Activated naive CD4-positive, alpha-beta T cell treated with anti-CD3 and anti-CD28 coated beads, Interleukin-2, amount 50 U/mL, for 24 hours (primary cell): ENCODE measurements around the gene NBEAL2.

Experiments
- H3K27ac Mint-ChIP-seq: one replicate; pipeline ENCODE4 v1.8.0; 2021; ENCODE audit warnings: mild to moderate bottlenecking, mixed read lengths
- H3K27me3 Mint-ChIP-seq: one replicate; pipeline ENCODE4 v1.8.0; 2021; ENCODE audit warnings: mixed read lengths
- H3K36me3 Mint-ChIP-seq: one replicate; pipeline ENCODE4 v1.8.0; 2021; ENCODE audit warnings: mixed read lengths
- H3K4me1 Mint-ChIP-seq: one replicate; pipeline ENCODE4 v1.8.0; 2021; ENCODE audit warnings: mixed read lengths
- H3K4me3 Mint-ChIP-seq: one replicate; pipeline ENCODE4 v1.8.0; 2021; ENCODE audit warnings: mild to moderate bottlenecking, mixed read lengths
- H3K9me3 Mint-ChIP-seq: one replicate; pipeline ENCODE4 v1.8.0; 2021; ENCODE audit warnings: mixed read lengths

NBEAL2 gene

GRCh38 chr3:46939578-46940445, 39.7 kb upstream of the NBEAL2 start:
- Mint-ChIP-seq H3K27me3 (no peaks in the 10 kb centered on the region), H3K4me1 (peaks cover 61% of the 10 kb centered on the region), H3K9me3 (no peaks in the 10 kb centered on the region), H3K4me3 (no peak overlapping the region), H3K27ac (peak overlapping the region; percentile 30), H3K36me3 (peaks cover 7% of the 10 kb centered on the region)

GRCh38 chr3:46942076-46942475, 37.4 kb upstream of the NBEAL2 start:
- H3K27me3 Mint-ChIP-seq: no peaks in the 10 kb centered on the region
- H3K36me3 Mint-ChIP-seq: peaks cover 10% of the 10 kb centered on the region
- H3K4me1 Mint-ChIP-seq: peaks cover 67% of the 10 kb centered on the region
- H3K27ac Mint-ChIP-seq: no peak overlapping the region
- no peak overlapping the region for H3K4me3 Mint-ChIP-seq
- H3K9me3 Mint-ChIP-seq: no peaks in the 10 kb centered on the region

- Mint-ChIP-seq H3K27ac (peak overlapping the region; percentile 19), H3K27me3 (no peaks in the 10 kb centered on the region), H3K9me3 (no peaks in the 10 kb centered on the region), H3K36me3 (peaks cover 10% of the 10 kb centered on the region), H3K4me3 (peak overlapping the region; percentile 13), H3K4me1 (peaks cover 72% of the 10 kb centered on the region)
Measured at GRCh38 chr3:46942481-46943236, 36.8 kb upstream of the NBEAL2 start.

GRCh38 chr3:46943237-46944187, 36.0 kb upstream of the NBEAL2 start:
- Mint-ChIP-seq H3K4me1 (peaks cover 81% of the 10 kb centered on the region), H3K27me3 (no peaks in the 10 kb centered on the region), H3K9me3 (no peaks in the 10 kb centered on the region), H3K36me3 (peaks cover 11% of the 10 kb centered on the region), H3K27ac (no peak overlapping the region), H3K4me3 (no peak overlapping the region)

GRCh38 chr3:46944191-46944590, 35.3 kb upstream of the NBEAL2 start:
- H3K36me3 Mint-ChIP-seq: peaks cover 7% of the 10 kb centered on the region
- peaks cover 82% of the 10 kb centered on the region for H3K4me1 Mint-ChIP-seq
- H3K9me3 Mint-ChIP-seq: no peaks in the 10 kb centered on the region
- no peaks in the 10 kb centered on the region for H3K27me3 Mint-ChIP-seq
- H3K27ac Mint-ChIP-seq: peak overlapping the region; percentile 78
- no peak overlapping the region for H3K4me3 Mint-ChIP-seq

- Mint-ChIP-seq H3K27ac (peak overlapping the region; percentile 38), H3K27me3 (no peaks in the 10 kb centered on the region), H3K9me3 (no peaks in the 10 kb centered on the region), H3K4me3 (no peak overlapping the region), H3K4me1 (peaks cover 88% of the 10 kb centered on the region), H3K36me3 (peaks cover 4% of the 10 kb centered on the region)
Measured at GRCh38 chr3:46946416-46946815, 33.0 kb upstream of the NBEAL2 start.

- Mint-ChIP-seq H3K27ac (peak overlapping the region; percentile 3), H3K27me3 (no peaks in the 10 kb centered on the region), H3K36me3 (peaks cover 4% of the 10 kb centered on the region), H3K4me1 (peaks cover 91% of the 10 kb centered on the region), H3K4me3 (peak overlapping the region; percentile 80), H3K9me3 (no peaks in the 10 kb centered on the region)
Measured at GRCh38 chr3:46946856-46947545, 32.5 kb upstream of the NBEAL2 start.

GRCh38 chr3:46947546-46947901, 31.9 kb upstream of the NBEAL2 start:
- no peaks in the 10 kb centered on the region for H3K27me3 Mint-ChIP-seq
- H3K4me3 Mint-ChIP-seq: peak overlapping the region; percentile 80
- peaks cover 91% of the 10 kb centered on the region for H3K4me1 Mint-ChIP-seq
- no peaks in the 10 kb centered on the region for H3K9me3 Mint-ChIP-seq
- H3K27ac Mint-ChIP-seq: peak overlapping the region; percentile 89
- H3K36me3 Mint-ChIP-seq: peaks cover 4% of the 10 kb centered on the region

- Mint-ChIP-seq H3K27me3 (no peaks in the 10 kb centered on the region), H3K27ac (peak overlapping the region; percentile 89), H3K4me1 (peaks cover 94% of the 10 kb centered on the region), H3K9me3 (no peaks in the 10 kb centered on the region), H3K4me3 (peak overlapping the region; percentile 80), H3K36me3 (peaks cover 4% of the 10 kb centered on the region)
Measured at GRCh38 chr3:46947981-46948791, 31.3 kb upstream of the NBEAL2 start.

- H3K4me3 Mint-ChIP-seq: peak overlapping the region; percentile 80
- peak overlapping the region; percentile 68 for H3K27ac Mint-ChIP-seq
- peaks cover 6% of the 10 kb centered on the region for H3K36me3 Mint-ChIP-seq
- H3K4me1 Mint-ChIP-seq: peaks cover 96% of the 10 kb centered on the region
- H3K27me3 Mint-ChIP-seq: no peaks in the 10 kb centered on the region
- no peaks in the 10 kb centered on the region for H3K9me3 Mint-ChIP-seq
Measured at GRCh38 chr3:46948830-46949671, 30.4 kb upstream of the NBEAL2 start.

GRCh38 chr3:46950177-46950576, 29.3 kb upstream of the NBEAL2 start:
- Mint-ChIP-seq H3K27me3 (no peaks in the 10 kb centered on the region), H3K36me3 (peaks cover 10% of the 10 kb centered on the region), H3K27ac (peak overlapping the region; percentile 91), H3K4me1 (peaks cover 96% of the 10 kb centered on the region), H3K4me3 (peak overlapping the region; percentile 30), H3K9me3 (no peaks in the 10 kb centered on the region)

- Mint-ChIP-seq H3K4me1 (peaks cover 96% of the 10 kb centered on the region), H3K9me3 (no peaks in the 10 kb centered on the region), H3K27ac (no peak overlapping the region), H3K36me3 (peaks cover 11% of the 10 kb centered on the region), H3K4me3 (peak overlapping the region; percentile 26), H3K27me3 (no peaks in the 10 kb centered on the region)
Measured at GRCh38 chr3:46950650-46951241, 28.7 kb upstream of the NBEAL2 start.

- H3K27ac Mint-ChIP-seq: peak overlapping the region; percentile 5
- no peaks in the 10 kb centered on the region for H3K27me3 Mint-ChIP-seq
- peaks cover 93% of the 10 kb centered on the region for H3K4me1 Mint-ChIP-seq
- H3K36me3 Mint-ChIP-seq: peaks cover 9% of the 10 kb centered on the region
- H3K9me3 Mint-ChIP-seq: no peaks in the 10 kb centered on the region
- H3K4me3 Mint-ChIP-seq: peak overlapping the region; percentile 5
Measured at GRCh38 chr3:46952813-46953212, 26.7 kb upstream of the NBEAL2 start.
